ENCODE results near the gene MAP4K4.

- TF ChIP-seq GATA1 (IDR thresholded peaks at IDR 0.05; ENCODE audit: low read depth, low read length) (no peak), POLR2A (IDR thresholded peaks at IDR 0.05; ENCODE audit: low read length) (no peak)
Observed at GRCh38 chr2:101736861-101737291, 39.4 kb downstream of the MAP4K4 start.

Data from erythroblast (primary cell).